Measurements from ENCODE around the gene CAPN2.

- no peak for TF ChIP-seq CTCF (IDR thresholded peaks at IDR 0.05)
- no peak for TF ChIP-seq POLR2A (IDR thresholded peaks at IDR 0.05)
- TF ChIP-seq EP300 (IDR thresholded peaks at IDR 0.05) = peak in 1 of 2 donors; percentile 41
Observed at GRCh38 chr1:223776075-223776814, 63.9 kb downstream of the CAPN2 start.
